ENCODE results near the gene MRPL19. TPM values are rescaled to one million over a fixed set of nuclear protein-coding genes. Genes with fewer than 3 reads are reported as not detected.

Gene MRPL19
- total RNA-seq, 2 donors from 2014 or later: 13.5 to 22.1 TPM

- Histone ChIP-seq H3K27ac (no peak overlapping the region), H3K27me3 (no peaks in the 10 kb centered on the region), H3K36me3 (replicated peaks in 1 of 2; ENCODE audit: insufficient read depth in 1 of 2, low read depth in 2 of 2) (no peaks in the 10 kb centered on the region), H3K4me3 (no peak overlapping the region), H3K9me3 (no peaks in the 10 kb centered on the region), H3K4me1 (peaks cover 13% of the 10 kb centered on the region)
- WGBS, 2 donors: 0 to 100% methylated on average over 1 of the region's 1 CpG
- intact Hi-C loops (cut with DNase I): loop anchor here (10.0 kb wide), 1 partner anchor 970 kb away; no protein-coding TSS in a partner anchor
- no peak for ATAC-seq
- no peak for TF ChIP-seq CTCF (IDR thresholded peaks at IDR 0.05)
- no peak for TF ChIP-seq POLR2A (IDR thresholded peaks at IDR 0.05)
- no peak for DNase-seq
These were observed 11.6 kb upstream of the MRPL19 start for GRCh38 chr2:75634945-75635344.

- H3K4me3 ChIP-seq: no peak overlapping the region
- H3K36me3 ChIP-seq (replicated peaks in 1 of 2; ENCODE audit: insufficient read depth in 1 of 2, low read depth in 2 of 2): no peaks in the 10 kb centered on the region
- H3K27me3 ChIP-seq: no peaks in the 10 kb centered on the region
- peaks cover 12% of the 10 kb centered on the region for H3K4me1 ChIP-seq
- 33 to 76% methylated on average over 1 of the region's 1 CpG for WGBS, 2 donors
- no peaks in the 10 kb centered on the region for H3K9me3 ChIP-seq
- ATAC-seq: no peak
- intact Hi-C loops (cut with DNase I): loop anchor here (10.0 kb wide), 1 partner anchor 967 kb away; no protein-coding TSS in a partner anchor
- TF ChIP-seq CTCF (IDR thresholded peaks at IDR 0.05) (no peak), POLR2A (IDR thresholded peaks at IDR 0.05) (no peak)
- DNase-seq: no peak
- H3K27ac ChIP-seq: no peak overlapping the region
These were observed 9.0 kb upstream of the MRPL19 start for GRCh38 chr2:75637568-75637967.

- H3K27ac ChIP-seq: peak overlapping the region in 2 of 4 donors; percentile 16 to 42
- H3K4me1 ChIP-seq: peaks cover 6% of the 10 kb centered on the region
- TF ChIP-seq POLR2A (IDR thresholded peaks at IDR 0.05): no peak
- peak; percentile 90 to 100 (median 94) for TF ChIP-seq CTCF (IDR thresholded peaks at IDR 0.05)
- no peaks in the 10 kb centered on the region for H3K27me3 ChIP-seq
- intact Hi-C loops (cut with DNase I): no loop called here
- ATAC-seq: peak; percentile 98
- no peaks in the 10 kb centered on the region for H3K9me3 ChIP-seq
- DNase-seq: peak; percentile 65 to 80 (median 73)
- 0 to 1% methylated on average over 3 of the region's 3 CpGs for WGBS, 2 donors
- no peak overlapping the region for H3K4me3 ChIP-seq
- no peaks in the 10 kb centered on the region for H3K36me3 ChIP-seq (replicated peaks in 1 of 2; ENCODE audit: insufficient read depth in 1 of 2, low read depth in 2 of 2)
These were observed 5.9 kb upstream of the MRPL19 start for GRCh38 chr2:75640621-75641121.

GRCh38 chr2:75641587-75641986 lies 5.0 kb upstream of the MRPL19 start:
- Histone ChIP-seq H3K9me3 (no peaks in the 10 kb centered on the region), H3K27me3 (no peaks in the 10 kb centered on the region), H3K4me1 (peaks cover 12% of the 10 kb centered on the region), H3K36me3 (replicated peaks in 1 of 2; ENCODE audit: insufficient read depth in 1 of 2, low read depth in 2 of 2) (no peaks in the 10 kb centered on the region), H3K4me3 (no peak overlapping the region), H3K27ac (no peak overlapping the region)
- ATAC-seq (no peak), DNase-seq (no peak)
- 74 to 83% methylated on average over 1 of the region's 1 CpG for WGBS, 2 donors
- intact Hi-C loops (cut with DNase I): no loop called here
- TF ChIP-seq POLR2A (IDR thresholded peaks at IDR 0.05): no peak
- TF ChIP-seq CTCF (IDR thresholded peaks at IDR 0.05): no peak

GRCh38 chr2:75643980-75644379 lies 2.6 kb upstream of the MRPL19 start:
- no peak overlapping the region for H3K4me3 ChIP-seq
- H3K4me1 ChIP-seq: peaks cover 26% of the 10 kb centered on the region
- H3K27ac ChIP-seq: no peak overlapping the region
- H3K36me3 ChIP-seq (replicated peaks in 1 of 2; ENCODE audit: insufficient read depth in 1 of 2, low read depth in 2 of 2): no peaks in the 10 kb centered on the region
- no peaks in the 10 kb centered on the region for H3K27me3 ChIP-seq
- WGBS, 2 donors: 65 to 71% methylated on average over 1 of the region's 1 CpG
- DNase-seq (no peak), ATAC-seq (no peak)
- H3K9me3 ChIP-seq: no peaks in the 10 kb centered on the region
- intact Hi-C loops (cut with DNase I): no loop called here
- no peak for TF ChIP-seq POLR2A (IDR thresholded peaks at IDR 0.05)
- TF ChIP-seq CTCF (IDR thresholded peaks at IDR 0.05): no peak
